ENCODE measurements around the gene ROR1.

Gene ROR1

GRCh38 chr1:63946866-63947491 lies 173.2 kb downstream of the ROR1 start:
- DNase-seq = no peak

GRCh38 chr1:63947904-63948303 lies 174.1 kb downstream of the ROR1 start:
- no peak for DNase-seq

GRCh38 chr1:63950023-63950422 lies 176.2 kb downstream of the ROR1 start:
- DNase-seq = no peak

GRCh38 chr1:63951059-63951946 lies 177.5 kb downstream of the ROR1 start:
- DNase-seq = no peak

GRCh38 chr1:63954187-63954586 lies 180.4 kb downstream of the ROR1 start:
- DNase-seq = no peak

GRCh38 chr1:63955370-63956145 lies 181.7 kb downstream of the ROR1 start:
- no peak for DNase-seq

- no peak for DNase-seq
These were observed 184.7 kb downstream of the ROR1 start for GRCh38 chr1:63958556-63958955.

- no peak for DNase-seq
These were observed 186.5 kb downstream of the ROR1 start for GRCh38 chr1:63960326-63960725.

GRCh38 chr1:63966016-63966415 lies 192.2 kb downstream of the ROR1 start:
- no peak for DNase-seq

GRCh38 chr1:63967901-63968300 lies 194.1 kb downstream of the ROR1 start:
- DNase-seq = no peak

- DNase-seq = no peak
These were observed 195.0 kb downstream of the ROR1 start for GRCh38 chr1:63968663-63969440.

GRCh38 chr1:63969441-63969901 lies 195.7 kb downstream of the ROR1 start:
- DNase-seq = no peak

- no peak for DNase-seq
These were observed 197.7 kb downstream of the ROR1 start for GRCh38 chr1:63971557-63971956.

- no peak for DNase-seq
These were observed 199.2 kb downstream of the ROR1 start for GRCh38 chr1:63973005-63973419.

- no peak for DNase-seq
These were observed 201.1 kb downstream of the ROR1 start for GRCh38 chr1:63974966-63975365.

GRCh38 chr1:63975481-63975880 lies 201.7 kb downstream of the ROR1 start:
- no peak for DNase-seq

GRCh38 chr1:63976006-63976405 lies 202.2 kb downstream of the ROR1 start:
- no peak for DNase-seq

- DNase-seq = no peak
These were observed 203.6 kb downstream of the ROR1 start for GRCh38 chr1:63977466-63977865.

- no peak for DNase-seq
These were observed 207.1 kb downstream of the ROR1 start for GRCh38 chr1:63980740-63981407.

- no peak for DNase-seq
These were observed 207.6 kb downstream of the ROR1 start for GRCh38 chr1:63981408-63981773.

- no peak for DNase-seq
These were observed 208.4 kb downstream of the ROR1 start for GRCh38 chr1:63982201-63982600.

All from NCI-H1694 (cell line).